KBM-7 (cell line): ENCODE measurements around the gene HOXA5.

Experiments used
- DNase-seq: peaks from one replicate; pipeline ENCODE4 v3.0.0-alpha.2; 2015
- in situ Hi-C: fragments of 300-500 bp; cut with MboI; formaldehyde crosslinking; loops from 2 replicates; pipeline ENCODE4 v1.14.3; 2020; ENCODE audit warnings: low sequenced_read_pairs, low pct_unique_long_range_greater_than_20kb, mixed read lengths

Gene HOXA5

DNA sequence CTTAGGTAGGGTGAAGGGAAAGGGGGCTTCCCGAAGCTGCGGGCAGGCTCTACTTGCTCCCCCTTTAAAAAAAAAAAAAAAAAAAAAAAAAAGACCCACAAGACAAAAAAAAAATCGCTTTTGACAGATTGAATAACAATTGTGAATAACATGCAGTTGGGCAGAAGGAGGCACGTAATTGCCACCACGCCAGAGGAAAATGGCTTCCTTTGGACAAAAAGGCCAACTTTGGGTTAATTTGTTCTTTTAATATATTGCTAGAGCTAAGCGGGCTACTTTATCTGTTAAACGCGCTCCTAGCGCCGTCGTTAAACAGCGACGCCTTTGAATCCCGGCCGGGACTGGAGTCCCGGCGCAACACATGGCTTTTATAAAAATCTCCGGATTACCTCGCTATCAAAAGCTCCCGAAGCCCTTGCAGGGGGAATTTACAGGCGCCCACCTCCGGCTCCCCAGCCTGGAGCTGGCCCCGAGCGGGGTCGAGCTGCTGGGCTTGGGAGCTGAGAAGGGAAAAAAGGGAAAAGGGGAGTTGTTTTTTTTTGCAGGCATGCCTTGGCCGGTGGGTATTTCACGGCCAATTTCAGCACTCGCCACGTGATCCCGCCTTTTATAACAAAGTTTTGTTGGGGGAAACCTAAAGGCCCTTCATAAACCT lies 40.3 kb upstream of the HOXA5 start:
- no peak for DNase-seq
- in situ Hi-C loops = loop anchor here (25.0 kb wide), 1 partner anchor 822 kb away; no protein-coding TSS in a partner anchor

DNA sequence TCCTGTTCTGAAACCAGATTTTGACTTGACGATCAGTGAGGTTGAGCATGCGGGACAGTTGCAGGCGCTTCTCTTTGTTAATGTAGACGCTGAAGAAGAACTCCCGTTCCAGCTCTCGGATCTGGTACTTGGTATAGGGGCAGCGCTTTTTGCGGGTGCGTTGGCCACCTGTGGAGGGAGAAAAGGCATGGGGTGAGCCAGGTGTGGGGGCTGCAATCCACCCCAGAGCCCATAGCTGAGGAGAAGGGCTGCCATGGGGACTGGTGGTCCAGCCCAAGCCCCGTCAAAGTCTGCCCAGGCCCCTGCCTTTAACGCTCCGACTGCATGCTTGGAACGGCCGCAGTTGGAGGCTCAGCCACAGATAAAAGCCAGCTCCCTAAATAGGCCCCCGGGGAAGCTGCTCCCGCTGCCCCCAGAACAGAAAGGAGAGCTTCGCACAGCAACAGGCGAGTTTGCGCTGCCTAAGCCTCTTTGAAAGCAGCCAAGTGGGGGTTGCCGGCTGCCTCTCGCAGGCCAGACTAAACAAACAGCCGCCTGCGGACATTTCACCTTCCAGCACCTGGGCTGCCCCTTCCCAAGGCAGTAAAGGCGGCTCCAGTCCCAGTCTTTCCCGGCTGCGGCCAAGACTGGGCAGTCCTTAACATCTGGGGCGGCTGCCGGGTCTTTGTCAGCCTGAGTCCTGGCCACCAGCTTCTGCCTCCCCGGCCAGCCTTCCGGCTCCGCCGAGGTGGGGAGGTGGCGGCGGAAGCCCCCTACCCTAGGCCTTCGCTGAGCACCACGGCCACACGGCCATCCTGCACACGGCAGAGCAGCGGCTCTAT lies 39.6 kb upstream of the HOXA5 start:
- DNase-seq = no peak
- in situ Hi-C loops = loop anchor here (25.0 kb wide), 1 partner anchor 821 kb away; no protein-coding TSS in a partner anchor

DNA sequence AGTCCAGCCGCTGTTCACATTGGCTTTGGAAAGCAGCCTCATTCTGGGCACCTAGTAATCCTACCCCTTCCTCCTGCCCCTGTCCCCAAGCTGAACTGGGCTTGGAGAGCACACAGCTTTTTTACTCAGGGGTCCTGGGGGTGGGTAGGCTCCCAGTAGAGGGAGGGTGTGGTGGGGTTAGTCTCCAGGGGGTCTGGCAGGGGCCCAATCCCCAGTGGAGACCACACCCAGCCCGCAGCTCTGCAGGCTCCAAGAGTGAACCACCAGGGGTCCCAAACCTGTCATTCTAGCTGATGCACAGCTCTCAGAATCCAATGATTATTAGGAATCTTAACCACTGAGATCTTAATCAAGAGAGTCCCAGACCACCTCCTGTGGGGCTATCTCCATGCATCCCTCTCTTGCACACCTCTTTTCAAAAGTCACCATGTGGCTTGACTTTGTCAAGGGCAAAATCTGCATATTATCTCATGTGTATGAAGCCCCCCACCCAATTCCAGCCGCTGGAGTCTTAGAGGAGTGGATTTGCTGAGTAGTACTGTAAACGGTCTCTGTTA lies 38.9 kb upstream of the HOXA5 start:
- in situ Hi-C loops = loop anchor here (25.0 kb wide), 1 partner anchor 820 kb away; no protein-coding TSS in a partner anchor
- no peak for DNase-seq

DNA sequence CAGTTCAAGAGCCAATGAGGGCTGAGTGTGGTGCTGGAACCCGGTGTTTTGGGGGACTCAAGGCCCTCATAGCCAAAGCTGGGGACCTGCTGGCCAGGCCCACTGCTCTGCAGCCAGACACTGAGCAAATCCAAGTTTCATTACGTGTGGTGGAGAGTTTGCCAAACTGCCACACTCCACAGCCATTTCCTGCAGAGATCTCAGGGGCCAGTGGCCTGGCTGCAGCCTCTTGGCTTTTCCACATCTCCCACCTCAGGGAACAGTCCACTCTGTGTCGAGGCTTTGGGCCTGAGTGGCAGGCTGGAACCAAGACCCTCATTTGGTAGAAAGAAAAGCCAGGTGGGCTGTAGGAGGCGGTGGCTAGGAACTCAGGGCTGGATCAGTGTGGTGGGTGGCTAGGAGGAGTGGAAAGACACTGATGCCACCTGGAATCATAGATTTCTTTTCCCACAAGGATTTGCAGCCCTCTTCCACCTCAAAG lies 38.4 kb upstream of the HOXA5 start:
- in situ Hi-C loops = loop anchor here (25.0 kb wide), 1 partner anchor 820 kb away; no protein-coding TSS in a partner anchor
- no peak for DNase-seq

DNA sequence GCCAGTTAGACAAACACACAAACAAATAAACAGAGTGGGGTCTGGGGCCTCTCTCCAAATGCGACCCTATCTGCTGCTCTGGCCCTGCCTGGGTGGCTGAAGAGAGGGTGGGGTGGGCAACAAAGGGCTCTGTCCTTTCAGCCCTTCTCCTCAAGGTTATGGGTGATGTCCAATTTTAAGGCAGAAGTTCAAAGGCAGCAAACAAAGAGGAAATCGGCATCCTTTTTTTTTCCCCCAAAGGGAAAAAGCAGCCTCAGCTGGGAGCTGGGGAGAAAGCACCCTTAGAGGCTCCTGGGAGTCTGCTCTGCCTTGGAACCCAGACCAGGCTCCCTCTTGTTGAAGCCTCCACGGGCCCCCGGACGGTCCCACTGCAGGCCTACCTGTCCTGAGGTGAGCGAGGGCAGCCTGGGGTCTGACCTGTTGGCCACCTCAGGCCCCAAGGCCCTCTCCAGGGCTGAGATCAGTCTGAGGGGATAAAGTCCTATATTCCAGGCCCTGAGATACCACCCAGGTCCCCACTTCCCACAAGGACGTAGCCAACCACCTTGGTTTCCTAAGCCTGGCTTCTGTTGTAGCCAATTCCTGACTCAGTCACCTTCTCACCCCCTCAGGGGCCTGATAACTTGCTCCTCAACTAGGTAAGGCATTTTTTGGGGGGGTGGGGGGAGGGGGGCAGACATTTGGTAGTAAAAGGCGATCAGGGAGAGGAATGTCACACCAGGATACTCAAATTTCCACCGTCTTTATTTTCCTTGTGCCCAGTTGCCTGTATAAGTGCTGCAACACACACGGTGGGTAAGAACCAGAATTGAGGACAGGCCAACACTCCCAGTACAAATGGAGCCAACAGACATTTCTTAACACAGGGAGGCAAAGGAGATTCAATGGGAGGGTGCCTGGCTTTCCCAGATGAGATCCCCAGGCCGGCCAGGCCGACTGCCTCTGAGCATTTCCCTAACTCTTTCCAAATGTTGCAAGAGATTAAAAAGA lies 37.2 kb upstream of the HOXA5 start:
- DNase-seq = no peak

DNA sequence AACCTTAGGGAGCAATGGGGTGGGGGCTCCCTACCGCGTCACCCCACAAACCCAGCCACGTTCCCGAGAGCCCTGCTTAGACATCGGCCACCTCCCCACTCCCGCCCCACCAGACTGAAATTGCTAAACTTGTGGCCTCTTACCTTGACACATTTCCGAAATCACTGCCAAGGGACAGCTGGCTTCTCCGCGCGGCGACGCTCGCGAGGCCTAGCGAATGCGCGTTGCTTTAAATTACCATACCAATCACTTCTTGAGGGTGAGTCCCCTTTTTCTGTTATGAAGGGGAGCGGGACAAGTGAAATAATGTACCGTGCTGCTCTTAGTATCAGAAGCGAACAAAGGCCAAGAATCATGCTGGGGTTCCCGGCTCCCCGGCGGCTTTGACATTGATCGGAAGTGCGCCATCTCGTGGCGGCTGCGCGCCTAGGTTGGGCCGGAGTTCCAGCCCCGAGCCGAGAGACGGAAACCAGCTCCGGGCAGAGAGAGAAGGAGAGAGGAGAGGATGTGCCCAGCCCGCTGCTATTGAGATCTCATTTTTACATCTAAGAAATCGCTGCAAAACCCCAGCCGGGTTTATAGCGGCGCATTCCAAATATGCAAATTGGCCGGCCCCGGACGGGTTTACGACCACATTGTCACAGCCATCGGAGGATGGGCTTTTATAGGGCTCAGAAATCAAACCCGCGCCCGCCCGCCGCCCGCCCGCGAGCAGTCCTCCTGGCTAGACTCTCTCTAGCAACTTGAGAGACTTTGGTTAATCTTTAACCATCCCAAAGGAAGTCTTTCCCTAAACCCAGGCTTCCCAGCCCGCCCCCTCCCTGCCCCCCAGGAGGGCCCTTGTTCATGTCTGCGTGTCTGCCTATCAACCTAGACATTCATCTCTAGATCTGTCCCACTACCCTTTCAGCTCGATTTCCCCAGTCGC lies 36.3 kb upstream of the HOXA5 start:
- peak; percentile 90 for DNase-seq
- in situ Hi-C loops = loop anchor here (25.0 kb wide), 1 partner anchor 817 kb away; no protein-coding TSS in a partner anchor

More for the DNA sequence above, 37.2 kb upstream of the HOXA5 start:
- in situ Hi-C loops = loop anchor here (25.0 kb wide), 1 partner anchor 818 kb away; no protein-coding TSS in a partner anchor

DNA sequence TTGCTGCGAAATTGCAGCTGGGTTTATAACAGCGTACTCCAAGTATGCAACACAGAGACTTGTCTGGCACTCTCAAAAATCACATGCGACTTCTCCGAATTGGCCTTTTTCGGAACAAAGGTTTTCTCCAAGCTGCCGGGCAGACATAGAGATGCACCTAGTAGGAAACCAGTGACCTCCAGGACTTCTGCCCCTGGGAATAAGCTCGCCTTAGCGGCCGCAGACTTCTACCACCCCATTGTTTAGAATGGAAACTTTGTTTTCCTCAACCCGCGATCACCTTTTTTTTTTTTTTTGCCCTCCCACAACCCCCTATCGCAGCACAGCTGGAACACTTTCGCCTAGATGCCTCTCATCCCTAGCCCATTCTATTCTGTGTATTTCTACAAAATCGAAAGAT lies 35.5 kb upstream of the HOXA5 start:
- in situ Hi-C loops = loop anchor here (25.0 kb wide), 1 partner anchor 817 kb away; no protein-coding TSS in a partner anchor
- no peak for DNase-seq

DNA sequence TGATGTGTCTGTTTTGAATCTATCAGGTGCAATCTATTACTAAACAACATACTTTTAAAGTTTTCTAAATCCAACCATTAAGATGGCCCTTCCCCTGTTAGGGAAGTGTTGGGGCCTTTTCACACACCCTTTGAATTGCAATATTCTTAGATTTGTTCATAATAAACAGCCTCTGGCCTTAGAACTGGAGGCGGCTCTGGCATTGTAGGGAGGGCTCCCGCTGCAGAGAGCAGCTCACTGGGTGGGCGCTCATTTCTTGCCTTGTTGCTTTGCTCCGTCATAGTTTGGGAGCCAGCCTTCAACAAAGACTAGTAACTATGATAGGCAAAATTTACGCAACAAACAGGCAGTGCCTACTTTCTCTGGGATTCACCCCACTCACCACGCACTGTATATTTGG lies 34.9 kb upstream of the HOXA5 start:
- DNase-seq = no peak
- in situ Hi-C loops = loop anchor here (25.0 kb wide), 1 partner anchor 816 kb away; no protein-coding TSS in a partner anchor

DNA sequence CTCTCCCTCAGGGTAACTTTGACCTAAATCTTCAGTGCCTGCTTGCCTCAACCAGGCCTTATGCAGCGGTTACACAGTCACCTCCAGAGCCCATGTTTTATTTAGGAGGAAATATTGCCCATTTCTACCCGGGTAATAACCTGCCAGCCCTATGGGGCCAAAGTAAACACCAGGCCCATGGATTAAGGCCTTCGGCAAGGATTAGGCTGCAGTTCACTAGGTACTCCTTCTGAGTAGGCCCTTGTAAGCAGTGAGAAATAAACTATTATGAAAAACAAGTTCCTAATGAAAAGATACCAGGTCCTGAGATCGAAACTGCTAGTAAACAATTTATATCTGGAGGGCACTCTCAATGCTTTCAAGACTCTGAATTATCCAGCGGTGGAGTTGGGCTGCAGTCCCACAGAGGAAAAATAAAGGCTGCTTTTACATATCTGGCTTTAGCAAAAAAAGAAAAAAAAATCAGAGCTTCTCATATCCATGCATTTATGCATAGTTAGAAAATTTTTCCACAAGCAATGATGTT lies 34.4 kb upstream of the HOXA5 start:
- in situ Hi-C loops = loop anchor here (25.0 kb wide), 1 partner anchor 816 kb away; no protein-coding TSS in a partner anchor
- no peak for DNase-seq

DNA sequence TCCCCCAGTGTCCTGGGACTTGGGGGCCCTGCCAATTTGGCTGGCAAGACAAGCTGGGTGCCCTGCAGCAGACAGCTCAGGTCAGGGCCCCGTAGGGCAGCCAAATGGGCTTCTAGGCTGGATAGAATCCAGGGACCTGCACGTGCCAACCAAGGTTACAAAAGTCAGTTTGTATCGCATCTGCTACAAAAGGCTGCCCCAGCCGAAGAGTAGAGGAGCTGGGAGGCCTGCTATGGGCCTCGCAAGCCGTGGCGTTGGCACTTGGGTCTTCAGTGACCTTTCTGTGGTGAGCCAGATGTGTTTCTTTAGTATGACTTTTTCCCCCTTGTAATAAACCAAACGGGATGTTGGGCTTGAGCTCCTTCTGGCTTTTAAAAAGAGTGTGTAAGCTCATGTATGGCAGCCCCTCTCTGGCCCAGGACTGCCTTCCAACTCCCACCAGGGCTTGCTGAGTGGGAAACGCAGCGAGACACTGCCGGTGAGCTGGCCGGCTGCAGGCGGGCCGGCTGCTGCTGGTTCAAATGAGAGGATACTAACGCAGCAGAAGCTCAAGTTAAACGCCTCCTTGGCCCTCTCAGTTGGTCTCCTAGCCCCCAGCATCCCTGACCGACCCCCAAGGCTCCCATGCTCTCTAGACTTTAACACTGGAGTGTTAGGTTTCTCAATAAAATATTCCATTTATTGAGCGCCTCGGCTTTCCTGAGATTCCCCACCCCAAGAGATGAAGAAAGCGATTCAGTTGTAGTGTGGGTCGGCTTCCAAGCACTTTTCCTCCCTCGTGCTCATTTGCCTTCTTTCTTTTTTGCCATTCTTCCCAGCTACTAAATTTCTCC lies 33.7 kb upstream of the HOXA5 start:
- no peak for DNase-seq
- in situ Hi-C loops = loop anchor here (25.0 kb wide), 1 partner anchor 815 kb away; no protein-coding TSS in a partner anchor

DNA sequence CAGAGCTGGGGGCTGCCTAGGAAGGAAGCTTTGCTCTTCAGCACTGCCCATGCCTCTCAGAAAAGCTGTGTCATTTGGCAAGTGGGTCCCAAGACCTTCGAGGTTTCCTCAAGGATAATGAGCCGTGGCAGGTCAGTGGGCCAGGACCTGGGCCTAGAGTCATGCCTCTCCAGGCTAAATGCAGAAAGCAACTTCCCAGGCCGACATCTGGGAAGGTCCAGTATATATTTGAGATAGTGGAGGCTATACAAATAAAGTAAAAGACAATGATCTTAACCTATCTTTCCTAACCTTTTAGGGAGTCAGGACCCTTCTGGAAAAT lies 33.0 kb upstream of the HOXA5 start:
- DNase-seq = no peak
- in situ Hi-C loops = loop anchor here (25.0 kb wide), 1 partner anchor 814 kb away; no protein-coding TSS in a partner anchor

DNA sequence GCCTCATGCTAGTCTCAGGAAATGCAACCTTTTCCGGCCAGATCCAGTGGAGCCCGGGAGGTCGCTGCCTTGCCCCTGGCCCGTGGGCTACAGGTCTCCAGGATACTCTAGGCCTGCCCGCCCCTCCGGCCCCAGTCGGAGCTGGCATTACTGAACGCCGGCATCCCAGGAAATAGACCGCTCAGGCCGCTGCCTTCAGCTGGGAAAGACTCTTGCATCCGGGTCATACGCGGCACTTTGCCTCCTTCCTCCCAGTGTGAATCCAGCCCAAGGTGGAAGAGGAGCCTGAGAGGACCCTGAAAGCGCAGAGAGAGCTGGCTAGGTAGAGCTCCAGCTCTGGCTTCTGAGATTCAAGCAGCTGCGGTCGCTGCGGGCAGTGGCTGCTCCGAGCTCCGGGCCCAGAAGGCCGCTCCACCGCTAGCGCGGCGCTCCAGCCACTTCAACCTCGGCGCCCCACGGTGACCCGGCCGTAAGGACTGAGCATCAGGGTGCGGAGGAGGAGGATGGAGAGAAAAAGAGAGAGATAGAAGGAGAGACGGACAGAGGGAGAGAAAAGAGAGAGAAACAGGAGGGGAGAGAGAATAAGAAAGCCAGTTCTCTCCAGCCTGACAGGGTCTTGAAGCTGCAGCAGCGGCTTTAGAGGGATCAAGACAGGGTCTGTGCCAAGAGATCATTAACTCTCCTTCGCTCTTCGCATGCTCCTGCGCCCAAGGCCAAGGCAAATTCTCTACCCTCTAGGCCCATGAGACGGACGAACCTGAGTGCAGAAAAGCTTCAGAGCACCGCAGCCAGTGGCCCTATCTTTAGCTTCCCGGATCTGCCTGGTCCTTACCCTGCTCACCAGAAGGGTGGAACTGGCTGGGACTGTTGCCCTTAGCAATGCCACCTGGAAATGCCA lies 32.4 kb upstream of the HOXA5 start:
- in situ Hi-C loops = loop anchor here (25.0 kb wide), 1 partner anchor 814 kb away; no protein-coding TSS in a partner anchor
- DNase-seq = no peak

DNA sequence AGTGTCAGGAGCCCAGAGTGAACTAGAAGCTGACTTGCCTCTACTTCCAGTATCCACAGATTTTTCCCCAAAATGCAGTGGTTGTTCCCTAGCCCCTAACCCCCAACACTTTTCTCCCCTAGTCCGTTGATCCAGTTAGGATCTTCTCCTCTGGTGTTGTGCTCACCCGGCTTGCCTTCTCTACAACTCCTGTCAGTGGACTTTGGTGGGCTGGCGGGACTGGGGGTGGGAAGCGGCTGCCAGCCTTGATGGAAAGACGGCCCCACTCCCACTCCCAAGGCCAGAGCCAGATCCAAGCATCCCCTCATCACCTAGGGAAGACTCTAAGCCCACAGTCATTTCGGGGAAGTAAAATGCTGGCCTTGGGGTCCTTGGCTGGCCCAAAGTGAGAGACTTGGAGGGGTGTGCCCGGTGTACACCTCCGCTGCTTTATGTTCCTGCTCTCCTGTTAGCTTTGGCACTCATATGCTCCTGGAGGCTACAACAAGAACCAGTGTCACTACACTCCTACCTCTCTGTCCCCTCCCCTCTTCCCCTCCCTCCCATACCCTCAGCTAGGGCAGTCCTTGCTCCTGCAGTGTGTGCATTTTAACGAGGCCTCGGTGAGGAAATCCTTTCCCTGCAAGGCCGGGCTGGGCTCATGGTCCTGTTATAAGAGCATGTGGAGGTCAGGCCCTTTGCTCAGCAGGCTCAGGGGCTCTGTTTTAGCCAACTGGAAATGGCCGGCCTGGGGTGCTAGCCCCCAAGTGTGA lies 31.6 kb upstream of the HOXA5 start:
- in situ Hi-C loops = loop anchor here (25.0 kb wide), 2 partner anchors 813 to 1313 kb away; no protein-coding TSS in a partner anchor
- DNase-seq = peak; percentile 31

DNA sequence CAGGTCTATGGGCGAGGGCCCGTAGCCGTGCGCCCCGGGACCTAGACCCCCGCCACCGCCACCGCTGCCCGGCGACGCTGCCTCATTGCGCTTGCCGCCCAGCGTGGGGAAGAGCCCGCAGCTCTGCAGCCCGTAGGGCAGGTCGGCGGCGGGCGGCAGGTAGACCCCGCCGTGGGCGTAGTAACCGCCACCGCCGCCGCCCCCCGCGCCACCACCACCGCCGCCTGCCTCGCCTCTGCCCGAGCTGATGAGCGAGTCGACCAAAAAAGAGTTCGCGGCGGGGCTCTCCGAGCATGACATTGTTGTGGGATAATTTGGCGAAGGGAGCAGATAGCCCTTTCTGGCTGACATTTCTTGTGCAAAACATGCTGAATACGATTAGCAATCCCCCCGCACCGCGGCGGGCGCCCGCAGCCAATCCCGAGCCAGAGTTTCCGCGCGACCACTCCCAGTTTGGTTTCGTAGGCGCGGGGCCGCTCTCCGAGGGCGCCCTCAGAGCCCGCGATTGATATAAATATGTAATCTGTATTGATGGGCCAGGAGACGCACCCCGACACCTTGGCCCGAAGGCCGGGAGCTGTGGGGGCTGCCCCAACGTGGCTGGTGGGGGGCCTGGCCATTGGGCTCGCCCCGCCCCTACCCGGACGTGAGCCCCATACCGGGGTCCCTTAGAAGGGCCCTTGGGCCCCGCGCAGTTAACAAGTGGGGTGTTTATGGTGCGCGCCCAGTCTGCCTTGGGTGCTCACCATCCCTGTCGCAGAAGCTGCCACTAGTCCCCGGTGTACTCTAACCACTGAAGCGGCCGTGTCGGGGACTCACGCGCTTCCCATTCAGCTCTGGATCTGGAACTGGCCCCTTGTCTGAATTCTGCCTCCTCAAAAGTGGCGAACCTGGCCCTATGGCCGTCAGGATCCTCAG lies 30.7 kb upstream of the HOXA5 start, which contains the start of gene HOXA10:
Gene HOXA10 (minus strand): TSS at position 365 of the 918 bp plus-strand sequence. CDS start 14 bp downstream, at position 351.
- DNase-seq = no peak
- in situ Hi-C loops = loop anchor here (25.0 kb wide), 1 partner anchor 1312 kb away; no protein-coding TSS in a partner anchor
